Umbilical cord (tissue), 2 donors: ENCODE measurements around the gene TSC2. TPM values are rescaled to one million over a fixed set of nuclear protein-coding genes. Genes with fewer than 3 reads are reported as not detected.

Experiments
- DNase-seq: peaks from one replicate; pipeline ENCODE4 v3.0.0-alpha.2; 2015; ENCODE audit warnings: low spot score
- total RNA-seq: library from RNA; depleted of rRNA; stranded (reverse); fragments of >200 nt; gene quantifications from one replicate; pipeline ENCODE4 v1.2.3, GENCODE V29; 2014; ENCODE audit warnings: low replicate concordance; ENCODE audit not compliant: insufficient read depth

TSC2 gene
- total RNA-seq: 50.1 TPM

DNA sequence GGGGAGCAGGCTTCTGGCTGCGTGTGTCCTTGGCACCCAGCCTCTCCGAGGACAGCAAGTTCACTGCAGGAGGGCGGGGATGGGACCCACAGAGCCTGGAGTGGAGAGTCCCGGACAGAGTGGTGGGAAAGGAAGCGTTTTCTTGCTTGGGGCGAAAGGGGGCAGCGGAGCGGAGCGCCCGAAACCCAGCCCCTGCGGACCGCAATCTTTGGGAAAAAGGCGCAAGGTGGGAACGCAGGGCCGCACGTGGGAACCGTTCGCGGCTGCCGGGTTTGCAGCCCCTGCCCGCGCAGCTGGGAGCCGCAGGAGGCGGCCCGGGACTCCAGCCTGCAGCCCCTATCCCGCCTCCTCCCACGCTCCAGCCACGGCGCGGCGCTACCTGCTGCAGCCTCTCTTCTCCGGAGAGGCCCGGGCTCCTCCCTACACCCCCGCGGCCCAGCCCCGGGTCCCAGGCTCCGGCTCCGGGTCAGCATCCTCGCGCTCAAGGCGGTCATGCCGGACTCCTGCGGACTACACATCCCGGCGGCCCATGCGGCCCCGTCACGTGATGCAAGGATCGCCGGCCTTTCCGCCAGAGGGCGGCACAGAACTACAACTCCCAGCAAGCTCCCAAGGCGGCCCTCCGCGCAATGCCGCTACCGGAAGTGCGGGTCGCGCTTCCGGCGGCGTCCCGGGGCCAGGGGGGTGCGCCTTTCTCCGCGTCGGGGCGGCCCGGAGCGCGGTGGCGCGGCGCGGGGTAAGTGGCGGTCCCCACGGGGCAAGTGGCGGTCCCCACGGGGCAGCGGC lies at the start of gene TSC2, which contains the start of gene NTHL1:
TSS of gene TSC2 (plus strand) at position 656 of the 786 bp plus-strand sequence. CDS start 631 bp downstream, outside the sequence.
TSS of gene NTHL1 (minus strand) at position 505 of the 786 bp plus-strand sequence. CDS start at position 494, 11 bp downstream.
- peak; percentile 98 for DNase-seq

DNA sequence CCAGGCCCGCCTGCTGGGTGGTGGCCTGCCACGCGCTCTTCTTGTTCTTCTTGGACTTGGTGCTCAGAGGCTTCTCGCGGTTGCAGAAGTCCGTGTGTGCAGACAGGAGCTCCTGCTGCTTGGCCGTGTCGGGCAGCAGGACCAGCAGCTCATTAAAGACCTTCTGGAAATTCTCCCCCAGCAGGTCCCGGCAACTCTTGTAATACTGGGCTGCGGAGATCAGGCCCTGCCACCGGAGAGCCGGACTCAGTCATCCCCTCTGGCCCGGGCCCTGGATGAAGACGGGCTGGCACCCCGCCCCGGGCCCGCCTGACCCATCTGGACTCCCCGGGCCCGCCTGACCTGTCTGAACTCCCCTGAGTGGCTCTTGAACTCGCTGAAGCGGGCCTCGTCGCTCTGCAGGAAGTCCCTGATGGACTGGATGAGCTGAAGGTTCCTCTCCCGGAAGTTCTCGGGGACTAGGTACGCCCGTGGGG lies 49.4 kb upstream of the TSC2 start:
- DNase-seq: no peak

DNA sequence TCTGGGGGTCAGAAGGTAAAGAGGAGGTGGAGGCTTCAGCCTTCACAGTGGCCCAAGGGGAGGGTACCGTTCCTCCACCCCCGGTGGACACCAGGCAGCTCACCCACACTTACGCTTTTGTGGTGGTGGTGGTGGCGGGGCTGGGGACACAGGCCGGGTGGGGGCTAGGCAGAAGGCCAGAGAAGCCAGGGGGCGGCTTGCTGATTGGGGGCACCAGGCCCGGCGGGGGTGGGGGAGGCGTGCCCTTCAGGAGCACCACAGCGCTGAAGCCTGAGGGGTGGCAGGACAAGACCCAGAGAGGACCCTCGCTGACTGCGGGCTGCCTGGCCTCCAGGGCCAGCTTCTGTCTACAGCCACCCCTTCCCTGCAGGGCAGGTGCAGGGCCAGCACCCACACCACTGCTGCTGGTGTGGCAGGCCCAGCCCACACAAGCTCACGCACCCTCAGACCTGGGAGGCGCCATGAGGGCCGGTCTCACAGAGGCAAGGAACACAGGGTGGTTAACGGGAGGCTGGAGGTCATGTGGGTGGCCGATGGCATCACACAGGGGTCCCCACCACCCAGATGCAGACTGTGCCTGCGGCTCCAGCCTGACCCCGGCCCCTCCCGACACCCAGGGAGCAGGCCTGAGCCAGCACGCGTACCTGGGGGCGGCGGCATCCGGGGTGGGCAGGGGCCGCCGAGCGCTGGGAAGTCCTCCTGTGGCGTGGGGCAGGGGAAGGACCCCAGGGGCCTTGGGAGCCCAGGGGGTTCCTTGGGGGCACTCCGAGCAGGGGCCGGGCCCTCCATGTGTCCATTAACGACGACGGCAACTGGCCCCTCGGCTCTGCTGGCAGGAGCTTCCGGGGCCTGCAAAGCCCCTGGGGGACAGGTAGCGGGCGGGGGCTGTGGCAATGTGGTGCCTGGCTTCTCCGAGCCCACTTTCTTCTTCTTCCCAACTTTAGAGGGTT lies 48.7 kb upstream of the TSC2 start:
- DNase-seq: no peak

DNA sequence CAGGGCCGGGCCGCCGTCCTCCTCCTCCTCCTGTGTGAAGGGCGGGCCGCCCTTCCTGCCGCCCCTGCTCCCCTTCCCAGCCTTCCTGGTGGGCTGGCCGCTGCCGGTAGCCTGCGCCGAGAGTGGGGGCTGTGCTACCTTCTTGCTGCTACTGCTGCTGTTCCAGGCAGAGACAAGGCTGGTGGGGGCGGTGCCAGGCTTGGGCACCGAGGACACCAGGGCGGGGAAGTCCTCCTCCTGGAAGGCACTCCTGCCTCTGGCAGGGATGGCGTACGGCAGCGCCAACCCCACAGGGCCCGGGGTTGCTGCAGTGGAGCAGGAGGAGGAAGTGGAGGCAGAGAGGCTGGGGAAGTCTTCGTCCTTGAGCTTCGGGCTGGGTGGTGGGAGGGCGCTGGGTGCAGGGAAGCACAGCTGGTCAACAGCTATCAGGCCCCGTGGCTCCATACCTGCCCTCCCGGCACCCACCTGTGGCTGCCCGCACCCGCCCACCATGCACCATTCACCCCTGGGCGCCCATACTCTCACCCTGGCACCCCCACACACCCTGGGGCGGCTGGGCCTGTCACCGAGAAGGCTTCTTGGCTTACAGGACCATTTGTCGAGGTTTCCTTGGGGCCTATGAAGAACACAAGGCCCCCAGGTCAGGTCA lies 47.8 kb upstream of the TSC2 start:
- DNase-seq: no peak

DNA sequence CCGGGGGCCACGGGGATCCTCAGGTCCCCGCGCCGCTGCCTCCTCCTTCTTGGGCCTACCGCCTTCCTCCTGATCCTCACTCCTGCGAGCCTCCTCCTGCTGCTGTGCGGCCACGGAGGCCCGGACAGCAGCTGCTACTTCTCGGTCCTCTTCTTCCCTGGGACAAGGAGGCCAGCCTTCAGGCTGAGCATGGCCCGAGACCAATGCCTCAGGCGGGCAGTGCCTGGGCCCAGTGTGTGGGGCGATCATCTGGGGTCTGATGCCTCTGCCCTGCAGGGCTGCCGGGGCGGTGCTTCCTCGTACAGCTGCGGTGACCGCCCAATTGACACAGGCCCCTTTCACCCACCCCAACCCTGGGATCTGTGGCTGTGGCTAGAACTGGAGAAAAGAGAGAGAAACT lies 46.8 kb upstream of the TSC2 start:
- DNase-seq: no peak

DNA sequence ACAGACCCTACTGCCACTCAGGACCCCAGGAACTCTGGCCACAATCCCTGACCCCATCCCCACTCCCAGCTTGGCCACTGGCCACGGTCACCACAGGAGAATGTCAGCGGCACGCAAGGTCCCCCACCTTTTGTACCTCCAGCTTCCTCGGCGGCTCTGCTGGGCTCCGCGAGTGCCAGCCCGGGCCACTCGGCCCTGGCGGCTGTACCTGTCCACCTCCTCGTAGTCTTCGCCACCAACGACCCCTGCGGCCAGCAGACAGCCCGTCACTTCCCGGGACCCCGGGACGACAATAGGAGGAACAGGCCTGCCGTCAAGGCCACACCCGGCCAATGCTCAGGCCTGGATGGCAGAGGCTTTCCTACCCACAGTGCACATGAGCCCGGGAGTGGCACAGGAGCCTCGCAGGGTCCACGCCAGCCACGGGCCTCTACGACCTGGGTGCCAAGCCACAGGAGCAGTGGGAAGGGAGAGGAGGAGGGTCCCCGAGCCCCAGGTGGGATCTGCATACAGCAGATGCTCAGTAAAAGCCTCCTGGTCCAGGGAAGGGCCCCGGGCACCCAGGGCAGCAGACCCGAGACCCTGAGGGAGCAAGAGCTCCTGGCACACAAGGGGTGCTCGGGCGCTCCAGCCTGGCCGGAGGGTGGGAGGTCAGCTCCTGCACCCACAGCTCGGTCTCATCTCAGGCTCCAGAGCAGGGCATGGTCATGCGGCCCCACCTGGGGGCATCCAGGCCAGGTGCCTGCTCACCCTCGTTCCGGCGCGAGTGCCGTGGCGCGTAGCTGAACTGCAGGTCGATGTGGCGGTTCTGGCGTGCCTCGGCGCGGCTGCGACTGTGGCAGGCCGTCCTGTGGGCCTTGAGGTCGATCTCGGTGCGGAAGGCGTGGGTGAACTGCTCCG lies 46.1 kb upstream of the TSC2 start:
- DNase-seq: no peak

DNA sequence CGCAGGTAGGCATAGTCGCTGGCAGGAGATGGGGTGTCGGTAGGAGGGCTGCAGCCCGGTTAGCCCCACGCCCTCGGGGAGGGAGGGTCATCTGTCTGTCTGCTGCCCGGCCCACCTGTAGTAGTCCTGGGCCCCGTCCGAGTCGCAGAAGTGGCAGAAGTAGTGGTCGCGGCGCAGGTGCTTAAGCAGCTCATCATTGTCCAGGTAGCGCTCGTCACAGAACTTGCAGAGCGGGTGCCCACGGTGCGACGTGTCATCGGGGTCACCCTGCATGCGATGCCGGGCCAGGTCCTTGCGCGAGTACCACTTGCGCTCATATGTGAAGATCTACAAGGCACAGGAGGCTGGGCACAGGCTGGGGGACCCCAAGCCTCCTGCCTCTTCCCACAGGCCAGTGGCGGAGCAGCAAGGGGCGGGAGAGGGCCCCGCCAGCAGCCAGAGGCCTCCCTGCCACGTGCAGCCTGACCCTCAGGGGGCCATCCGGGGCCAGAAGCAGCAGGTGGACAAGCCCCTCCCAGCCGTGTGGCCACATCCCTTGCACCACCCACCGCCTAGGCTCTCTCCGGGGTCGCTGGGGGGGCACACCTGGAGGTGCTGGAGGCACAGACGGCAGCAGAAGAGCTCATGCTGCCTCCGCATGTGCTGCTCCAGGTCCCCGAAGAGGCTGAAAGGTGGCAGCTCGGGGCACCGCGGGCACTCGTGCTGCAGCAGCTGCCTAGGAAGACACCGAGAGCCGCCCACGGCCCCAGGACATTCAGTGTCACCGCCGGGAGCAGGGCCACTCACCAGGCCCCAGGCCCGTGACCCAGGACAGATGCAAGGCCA lies 45.2 kb upstream of the TSC2 start:
- no peak for DNase-seq

DNA sequence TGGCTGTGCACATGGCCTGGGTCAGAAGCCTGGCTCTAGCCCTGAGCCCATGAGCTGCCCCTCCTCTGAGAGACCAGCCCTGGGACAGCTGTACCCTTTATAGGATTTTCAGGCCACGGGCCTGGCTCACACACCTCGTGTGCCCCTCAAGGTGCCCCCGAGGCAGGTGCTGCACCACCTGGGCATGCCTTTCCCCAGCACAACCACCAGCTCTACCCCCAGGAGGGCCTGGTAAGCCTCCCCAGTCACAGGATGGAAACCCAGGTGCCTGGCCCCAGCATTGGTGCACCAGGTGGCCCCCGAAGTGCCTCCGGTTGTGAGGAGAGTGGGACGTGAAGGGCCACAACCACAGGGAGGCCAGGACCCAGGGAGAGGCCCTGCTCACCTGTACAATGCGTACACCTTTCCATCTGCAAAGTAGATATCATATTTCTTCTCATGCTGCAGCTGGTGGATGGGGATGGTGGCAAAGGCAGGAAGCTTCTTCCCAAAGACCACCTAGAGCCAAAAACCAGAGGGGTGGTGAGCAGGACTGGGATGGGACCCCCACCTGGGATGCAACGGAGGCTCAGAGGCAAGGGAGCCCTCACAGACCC lies 44.5 kb upstream of the TSC2 start:
- DNase-seq: no peak

DNA sequence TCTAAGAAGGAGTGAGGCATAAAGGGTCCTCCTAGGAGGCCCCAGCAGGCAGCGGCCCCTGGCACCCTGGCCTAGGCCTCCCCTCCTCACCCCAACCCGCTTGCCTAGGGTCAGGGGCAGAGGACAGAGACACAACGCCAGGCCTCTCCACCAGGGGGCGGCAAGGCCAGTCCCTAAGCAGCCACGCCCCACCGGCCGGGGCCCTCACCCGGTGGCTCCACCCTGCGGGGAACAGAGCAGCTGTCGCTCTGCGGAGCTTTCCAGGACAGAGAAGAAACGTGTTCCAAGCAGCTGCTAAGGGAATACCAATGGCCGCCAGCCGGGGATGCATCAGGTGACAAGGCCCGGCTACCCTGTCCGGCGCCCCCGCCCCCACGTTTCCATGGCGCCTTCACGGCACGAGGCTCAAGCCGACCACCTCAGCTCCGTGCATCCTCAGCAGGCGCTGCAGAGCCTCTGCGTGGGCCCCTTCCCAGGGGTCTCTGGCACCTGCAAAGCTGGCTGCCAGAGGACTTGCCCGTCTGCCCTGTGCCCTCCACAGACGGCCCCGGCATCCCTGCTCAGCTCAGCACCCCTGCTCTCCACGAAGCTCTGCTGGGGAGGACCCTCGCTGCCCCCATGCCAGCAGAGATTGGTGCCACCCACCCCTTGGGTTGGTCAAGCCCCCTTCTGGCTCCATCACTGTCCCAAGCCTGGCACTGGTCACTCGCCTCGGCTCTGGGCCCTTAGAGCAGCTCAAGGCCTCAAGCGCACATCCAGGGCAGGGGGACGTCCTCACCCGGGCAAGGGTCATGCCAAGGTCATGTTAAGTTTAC lies 43.8 kb upstream of the TSC2 start:
- DNase-seq: peak; percentile 85

DNA sequence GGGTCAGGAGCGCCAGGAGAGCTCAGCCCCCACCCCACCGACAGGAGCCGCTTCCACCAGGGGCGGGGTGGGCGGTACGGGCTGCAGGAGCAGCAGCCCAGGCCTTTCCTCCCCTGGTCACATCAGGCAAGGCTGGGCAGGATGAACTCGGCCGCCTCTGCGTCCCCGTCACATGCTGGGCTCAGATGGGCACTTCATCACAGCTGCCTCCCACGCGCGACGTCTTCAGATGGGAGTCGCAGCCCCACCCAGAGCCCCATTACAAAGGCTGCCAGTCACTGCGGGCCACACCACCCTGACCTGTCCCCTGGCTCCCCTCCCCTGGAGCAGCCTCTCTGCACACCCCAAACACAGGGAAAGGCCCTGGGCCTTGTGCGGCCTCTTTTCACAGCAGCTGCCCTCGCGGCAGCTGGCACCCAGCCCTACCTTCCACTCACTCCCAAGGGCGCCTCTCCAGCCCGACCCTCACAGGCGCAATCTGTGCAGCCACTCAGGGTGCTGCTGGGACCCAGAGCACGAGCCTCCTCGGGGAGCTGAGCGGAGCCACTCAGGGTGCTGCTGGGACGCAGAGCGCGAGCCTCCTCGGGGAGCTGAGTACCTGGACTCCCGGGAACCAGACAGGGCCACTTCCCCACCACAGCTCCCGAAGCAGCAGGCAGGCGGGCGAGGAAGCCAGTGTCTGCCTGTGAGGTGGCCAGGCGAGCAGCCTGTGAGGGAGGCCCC lies 42.8 kb upstream of the TSC2 start:
- no peak for DNase-seq

DNA sequence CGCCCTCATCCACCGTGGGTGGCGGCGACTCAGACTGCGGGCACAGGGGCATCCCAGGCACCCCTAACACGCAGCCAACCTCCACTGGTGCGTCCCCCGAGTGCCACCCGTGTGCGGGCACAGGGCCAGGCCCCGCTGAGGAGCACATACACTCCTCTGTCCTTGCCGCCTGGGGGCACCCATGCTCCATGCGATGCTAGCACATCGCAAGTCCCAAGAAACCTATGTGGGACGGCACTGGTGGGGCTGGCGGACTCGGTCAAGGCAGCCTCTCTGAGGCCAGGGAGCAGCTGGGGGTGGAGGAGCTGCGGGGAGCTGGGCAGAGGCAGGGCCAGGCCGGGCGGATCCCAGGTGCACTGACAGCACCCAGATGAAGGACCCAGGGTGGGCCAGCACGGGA lies 42.1 kb upstream of the TSC2 start:
- DNase-seq: no peak

DNA sequence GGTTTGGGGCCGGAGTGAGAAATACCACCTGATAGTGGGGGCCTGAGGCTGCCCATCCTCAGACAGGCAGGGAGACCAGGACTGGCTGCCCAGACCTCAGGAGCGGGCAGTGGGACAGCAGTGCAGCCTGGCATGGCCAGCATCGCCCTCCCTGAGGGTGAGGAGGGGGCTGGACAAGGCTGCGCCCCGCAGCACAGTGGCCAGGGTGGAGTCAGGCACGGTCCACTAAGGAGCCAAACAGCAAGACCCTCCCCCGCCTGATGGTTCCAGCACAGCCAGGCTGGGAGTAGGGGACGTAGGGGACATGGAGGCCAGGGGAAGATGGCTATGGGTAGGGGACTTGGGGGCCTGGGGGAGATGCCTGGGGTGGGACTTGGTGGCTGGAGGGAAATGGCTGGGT lies 41.5 kb upstream of the TSC2 start:
- no peak for DNase-seq

DNA sequence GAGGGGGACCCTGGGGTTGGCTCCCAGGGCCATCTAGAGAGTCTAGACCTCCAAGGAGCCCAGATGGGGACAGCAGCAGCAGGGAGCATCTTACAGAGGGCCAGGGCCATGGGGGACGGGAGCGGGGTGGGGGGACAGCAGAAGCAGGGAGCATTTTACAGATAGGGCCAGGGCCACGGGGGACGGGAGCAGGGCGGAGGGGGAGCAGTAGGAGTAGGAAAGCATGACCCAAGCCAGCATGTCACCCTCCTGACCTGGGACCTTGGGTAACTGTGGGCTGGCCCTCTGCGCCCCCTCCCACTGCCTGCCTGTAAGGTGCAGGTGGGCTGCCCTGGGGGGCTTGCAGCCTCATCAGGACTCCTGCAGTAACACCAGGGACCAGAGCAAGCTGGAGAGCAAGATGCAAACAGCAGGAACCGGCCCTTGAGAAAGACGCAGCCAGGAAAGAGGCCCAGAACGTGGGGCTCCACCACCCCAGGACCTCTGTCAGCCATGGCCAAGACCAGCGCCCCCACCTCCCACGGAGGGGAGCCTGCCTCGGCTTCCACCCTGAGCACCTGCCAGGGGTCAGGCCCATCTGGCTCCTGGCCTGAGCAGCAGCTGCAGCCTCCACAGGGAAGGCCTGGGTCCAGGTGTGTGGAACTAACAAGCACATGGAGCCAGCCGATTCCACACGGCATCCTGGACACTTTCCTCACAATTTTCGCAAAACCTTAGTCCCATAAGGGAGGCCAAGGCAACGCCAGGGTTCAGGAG lies 40.5 kb upstream of the TSC2 start:
- DNase-seq: no peak

DNA sequence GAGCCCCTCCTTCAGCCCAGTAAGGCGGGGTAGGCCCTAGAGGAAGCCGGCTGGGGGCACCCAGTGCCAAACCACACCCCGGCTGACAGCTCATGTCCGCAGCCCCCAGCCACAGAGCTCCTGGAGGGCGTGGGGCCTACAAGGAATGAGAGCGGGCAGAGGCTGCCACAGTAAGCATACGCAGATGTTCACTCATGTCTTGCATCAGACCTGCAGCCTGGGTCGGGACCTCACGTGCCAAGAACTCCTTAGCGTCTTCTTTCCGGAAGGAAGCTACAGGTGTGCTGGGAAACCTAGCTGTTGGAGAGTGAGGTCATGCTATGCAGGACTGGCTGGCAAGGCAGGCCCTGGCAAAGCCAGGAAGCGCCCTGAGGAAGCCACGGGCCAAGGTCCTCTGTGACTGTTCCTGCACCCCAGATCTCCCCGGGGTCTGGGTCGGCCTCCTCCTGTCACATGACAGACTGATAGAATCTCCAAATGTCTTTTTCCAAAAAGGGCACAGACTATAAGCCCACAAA lies 39.7 kb upstream of the TSC2 start:
- no peak for DNase-seq

DNA sequence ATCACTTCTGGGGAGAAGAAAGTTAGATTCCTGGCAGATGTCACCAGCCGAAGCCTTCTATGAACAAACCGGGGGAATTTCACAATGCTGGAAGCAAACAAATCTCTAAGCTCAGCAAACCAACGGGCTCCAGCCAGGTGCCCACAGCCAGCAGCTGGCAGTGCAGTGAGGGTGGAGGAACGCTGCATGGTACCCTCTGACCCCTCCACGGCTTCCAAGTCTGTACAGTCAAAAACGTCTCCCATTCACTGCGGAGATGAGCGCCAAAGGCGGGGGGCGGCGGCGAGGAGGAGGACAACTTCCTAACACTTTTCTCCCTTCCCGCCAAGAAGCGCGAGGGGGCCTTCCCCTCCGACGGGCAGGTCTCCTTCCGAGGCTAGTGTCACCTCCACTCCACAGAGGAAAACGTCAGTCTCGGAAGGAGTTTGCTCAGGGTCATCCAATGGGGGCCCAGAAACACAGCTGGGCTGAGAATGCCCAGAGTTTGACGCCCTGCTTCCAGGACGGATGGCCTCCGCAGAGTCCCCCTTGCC lies 39.1 kb upstream of the TSC2 start:
- no peak for DNase-seq

DNA sequence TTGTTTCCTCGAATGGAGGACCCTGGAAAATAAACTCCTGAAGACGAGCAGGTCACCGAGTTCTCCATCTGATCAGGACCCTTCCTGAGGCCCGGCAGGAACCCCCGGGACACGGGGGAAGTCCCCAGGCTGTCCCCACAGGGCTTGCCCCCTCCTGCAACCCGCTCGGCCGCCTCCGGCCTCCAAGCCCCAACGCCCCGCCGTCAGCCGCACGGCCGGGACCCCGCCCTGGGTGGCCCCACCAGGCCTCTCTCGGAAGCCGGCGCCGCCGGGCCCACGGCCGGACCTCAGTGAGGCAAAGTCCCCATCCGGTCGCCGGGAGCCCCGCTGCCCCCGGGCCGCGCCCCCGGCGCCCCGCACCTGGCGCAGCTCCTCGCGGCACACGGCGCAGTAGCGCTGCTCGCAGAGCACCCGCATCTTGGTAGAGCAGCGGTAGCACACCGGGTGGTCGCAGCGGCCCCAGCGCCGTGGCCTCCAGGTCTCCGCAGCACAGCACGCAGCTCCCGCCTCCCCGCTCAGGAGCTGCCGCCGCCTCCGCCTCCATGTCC lies 38.5 kb upstream of the TSC2 start:
- DNase-seq: no peak
